GM19467 (cell line): Measurements from ENCODE around the gene SLC18A3.

Experiments used
- ATAC-seq: cut with Tn5 transposase; IDR thresholded peaks from one replicate; pipeline ENCODE4 v1.9.1; 2021; ENCODE audit warnings: mild to moderate bottlenecking, moderate library complexity; ENCODE audit not compliant: unreplicated experiment

SLC18A3 gene

GRCh38 chr10:49610114-49610457 is at the start of gene SLC18A3:
Gene SLC18A3 (plus strand): TSS chr10:49610310. CDS start chr10:49610741, 431 bp downstream.
- ATAC-seq, result no peak

GRCh38 chr10:49560526-49560925 is 49.6 kb upstream of the SLC18A3 start:
- no peak for ATAC-seq

- ATAC-seq, result no peak
Measured at GRCh38 chr10:49562893-49563292, 47.2 kb upstream of the SLC18A3 start.

- ATAC-seq, result no peak
Measured at GRCh38 chr10:49564461-49565009, 45.6 kb upstream of the SLC18A3 start.

GRCh38 chr10:49567810-49568209 is 42.3 kb upstream of the SLC18A3 start:
- no peak for ATAC-seq

- ATAC-seq, result no peak
Measured at GRCh38 chr10:49568235-49568634, 41.9 kb upstream of the SLC18A3 start.

GRCh38 chr10:49569031-49569631 is 41.0 kb upstream of the SLC18A3 start:
- ATAC-seq, result no peak

- no peak for ATAC-seq
Measured at GRCh38 chr10:49571388-49571787, 38.7 kb upstream of the SLC18A3 start.

- ATAC-seq, result no peak
Measured at GRCh38 chr10:49572594-49573114, 37.5 kb upstream of the SLC18A3 start.

- no peak for ATAC-seq
Measured at GRCh38 chr10:49575489-49576072, 34.5 kb upstream of the SLC18A3 start.

- no peak for ATAC-seq
Measured at GRCh38 chr10:49577182-49577925, 32.8 kb upstream of the SLC18A3 start.

- ATAC-seq, result no peak
Measured at GRCh38 chr10:49578392-49578791, 31.7 kb upstream of the SLC18A3 start.

- no peak for ATAC-seq
Measured at GRCh38 chr10:49579621-49580020, 30.5 kb upstream of the SLC18A3 start.

- no peak for ATAC-seq
Measured at GRCh38 chr10:49585387-49585786, 24.7 kb upstream of the SLC18A3 start.

- ATAC-seq, result no peak
Measured at GRCh38 chr10:49587981-49588380, 22.1 kb upstream of the SLC18A3 start.

- ATAC-seq, result peak; percentile 70
Measured at GRCh38 chr10:49592726-49593563, 17.2 kb upstream of the SLC18A3 start.

GRCh38 chr10:49593564-49593875 is 16.6 kb upstream of the SLC18A3 start:
- no peak for ATAC-seq

- no peak for ATAC-seq
Measured at GRCh38 chr10:49593998-49594397, 16.1 kb upstream of the SLC18A3 start.

GRCh38 chr10:49594594-49594993 is 15.5 kb upstream of the SLC18A3 start:
- ATAC-seq, result no peak

- no peak for ATAC-seq
Measured at GRCh38 chr10:49595003-49595712, 15.0 kb upstream of the SLC18A3 start.
